K562 (cell line): ENCODE data around the gene TSPAN14. TPM values are rescaled to one million over a fixed set of nuclear protein-coding genes. Genes with fewer than 3 reads are reported as not detected.

ENCODE experiments used
- ATAC-seq: fragments of 200-7000 bp; cut with Tn5 transposase; 3 replicates; pipeline ENCODE4 v1.9.1; 2020; ENCODE audit warnings: moderate library complexity
- BruUV-seq: library from RNA; stranded (reverse); fragments of 400-500 nt; replicated peaks from 2 replicates; lab custom pipeline; 2021; lab: Mats Ljungman, UMichigan
- CTCF ChIA-PET: fragments of 300-600 bp; formaldehyde crosslinking; extraction: SDS; loops from one replicate; lab custom pipeline; 2021; ENCODE audit warnings: low intra/inter-chr PET ratio; lab: Yijun Ruan, JAX
- POLR2A ChIA-PET: fragments of 300-600, 350-650 bp; sonication (Branson Sonifier 250); formaldehyde crosslinking; extraction: SDS; loops from one replicate; lab custom pipeline; 2021; ENCODE audit warnings: antibody characterized with exemption, inconsistent platforms; lab: Yijun Ruan, JAX
- DNase-seq, 4 experiments: peaks; one replicate each; pipeline versions ENCODE4 v3.0.0 to v3.0.0-alpha.2; 2011 to 2018; ENCODE audit warnings: low spot score in 3 of 4, mixed read lengths in 3 of 4; ENCODE audit errors: extremely low read depth in 1 of 4
- FAIRE-seq: peaks from 2 replicates; lab custom pipeline; 2011; peaks lifted over from hg19 to GRCh38; lab: Jason Lieb, UNC
- H2AFZ ChIP-seq: 2 replicates; pipeline ENCODE4 v1.6.0; 2011; ENCODE audit warnings: low read depth, low read length, control low read depth, inconsistent platforms
- H3K27ac ChIP-seq: fragments of 200-600 bp; 3 replicates; pipeline ENCODE4 v1.8.0; 2011; ENCODE audit warnings: low read depth, mild to moderate bottlenecking, control low read depth, inconsistent platforms, low read length, moderate library complexity, mixed read lengths; ENCODE audit errors: extremely low read depth
- H3K27me3 ChIP-seq, 2 experiments: fragments of 300-600 bp in 1 of 2; 2 replicates in 1 of 2; 3 replicates in 1 of 2; pipeline versions ENCODE4 v1.6.0 to v1.8.0; 2011; ENCODE audit warnings: inconsistent platforms in 2 of 2, low read length in 2 of 2, mild to moderate bottlenecking in 1 of 2, mixed read lengths in 1 of 2, moderate library complexity in 1 of 2; ENCODE audit not compliant: control insufficient read depth in 2 of 2, insufficient read depth in 2 of 2
- H3K36me3 ChIP-seq: fragments of 300-600 bp; 3 replicates; pipeline ENCODE4 v1.8.0; 2011; ENCODE audit warnings: mild to moderate bottlenecking, low read length, inconsistent platforms; ENCODE audit not compliant: control insufficient read depth, insufficient read depth
- H3K4me1 ChIP-seq, 2 experiments: fragments of 200-600 bp in 1 of 2; replicated peaks in 1 of 2; 2 replicates in 1 of 2; 3 replicates in 1 of 2; pipeline versions ENCODE4 v1.5.1 to v1.8.0; 2011; ENCODE audit warnings: inconsistent platforms in 2 of 2, low read length in 2 of 2, mild to moderate bottlenecking in 1 of 2, mixed read lengths in 1 of 2, moderate library complexity in 1 of 2; ENCODE audit not compliant: control insufficient read depth in 2 of 2, insufficient read depth in 2 of 2
- H3K4me2 ChIP-seq: 2 replicates; pipeline ENCODE4 v1.6.1; 2011; ENCODE audit warnings: low read length, control low read depth, inconsistent platforms, mixed read lengths; ENCODE audit not compliant: insufficient read depth
- H3K4me3 ChIP-seq: fragments of 200-600 bp; sonication (generic), shearing (Covaris generic); 2 replicates; pipeline ENCODE4 v1.5.1; 2016; ENCODE audit warnings: control low read depth, inconsistent platforms
- H3K79me2 ChIP-seq: fragments of 200-600 bp; 3 replicates; pipeline ENCODE4 v1.8.0; 2011; ENCODE audit warnings: low read length, inconsistent platforms; ENCODE audit not compliant: control insufficient read depth, insufficient read depth
- H3K9ac ChIP-seq, 2 experiments: 2 replicates each; pipeline versions ENCODE4 v1.6.0 to v1.6.1; 2011; ENCODE audit warnings: low read depth in 2 of 2, low read length in 2 of 2, control low read depth in 1 of 2, inconsistent platforms in 1 of 2, mild to moderate bottlenecking in 1 of 2, mixed read lengths in 1 of 2; ENCODE audit not compliant: insufficient read depth in 1 of 2
- H3K9me1 ChIP-seq: one replicate; pipeline ENCODE4 v1.6.0; 2011; ENCODE audit warnings: inconsistent platforms, mild to moderate bottlenecking, low read length, moderate library complexity; ENCODE audit not compliant: control insufficient read depth, insufficient read depth
- H3K9me3 ChIP-seq: replicated peaks from 2 replicates; pipeline ENCODE4 v1.5.1; 2011; ENCODE audit warnings: low read depth, low read length, inconsistent platforms; ENCODE audit not compliant: control insufficient read depth, insufficient read depth
- H4K20me1 ChIP-seq: replicated peaks from 2 replicates; pipeline ENCODE4 v1.6.1; 2011; ENCODE audit warnings: low read length, inconsistent platforms, mixed read lengths; ENCODE audit not compliant: control insufficient read depth, insufficient read depth
- FOXA3 ChIP-seq, 2 experiments: fragments of 450-650 bp in 1 of 2; sonication (generic) in 1 of 2; formaldehyde crosslinking; IDR thresholded peaks in 1 of 2; conservative IDR thresholded peaks in 1 of 2; 2 replicates each; pipeline versions ENCODE4 v1.4.0 to v1.8.0; 2020 to 2022; ENCODE audit warnings: mild to moderate bottlenecking in 2 of 2, missing genetic modification reagents in 1 of 2
- MAX ChIP-seq: sonication (generic); formaldehyde crosslinking; IDR thresholded peaks from 2 replicates; pipeline ENCODE4 v1.9.0; 2022; ENCODE audit warnings: mild to moderate bottlenecking, missing genetic modification reagents
- MTA3 ChIP-seq: fragments of 450-650 bp; formaldehyde crosslinking; IDR thresholded peaks from 2 replicates; pipeline ENCODE4 v1.6.1; 2017; ENCODE audit warnings: mild to moderate bottlenecking, borderline replicate concordance
- PTRF ChIP-seq: fragments of 450-650 bp; IDR thresholded peaks from 2 replicates; pipeline ENCODE4 v1.6.1; 2016; ENCODE audit warnings: mild to moderate bottlenecking, missing genetic modification characterization, missing compliant biosample characterization
- TRIM28 ChIP-seq: fragments of 450-650 bp; IDR thresholded peaks from 2 replicates; pipeline ENCODE4 v1.6.1; 2017
- ZBTB33 ChIP-seq: sonication (generic); formaldehyde crosslinking; IDR thresholded peaks from 2 replicates; pipeline ENCODE4 v1.8.1; 2023; ENCODE audit warnings: mild to moderate bottlenecking, missing genetic modification reagents
- ZNF12 ChIP-seq: sonication (generic); formaldehyde crosslinking; IDR thresholded peaks from 2 replicates; pipeline ENCODE4 v1.4.0; 2020; ENCODE audit warnings: mild to moderate bottlenecking, missing genetic modification reagents
- ZNF23 ChIP-seq: fragments of 250-450 bp; sonication (Bioruptor Pico); IDR thresholded peaks from 2 replicates; pipeline ENCODE4 v1.4.0; 2020; ENCODE audit warnings: mild to moderate bottlenecking
- ZNF644 ChIP-seq: fragments of 200-800 bp; sonication (Bioruptor generic); IDR thresholded peaks from 2 replicates; pipeline ENCODE4 v1.6.1; 2016; ENCODE audit warnings: low read depth, missing genetic modification characterization, missing compliant biosample characterization
- WGBS: fragments of 100-300 bp; shearing (Covaris generic); methylation state at CpG from one replicate; pipeline ENCODE4 v1.1.6; 2016; ENCODE audit warnings: low coverage, mixed read lengths; ENCODE audit not compliant: insufficient coverage; ENCODE audit errors: missing lambda C conversion rate; 5-methylcytosine and 5-hydroxymethylcytosine counted together
- in situ Hi-C: fragments of 300-500 bp; cut with MboI; formaldehyde crosslinking; loops from 4 replicates; pipeline ENCODE4 v1.15.0; 2018; ENCODE audit warnings: inconsistent platforms, mixed read lengths
- intact Hi-C: fragments of 100-400 bp; cut with micrococcal nuclease; formaldehyde crosslinking; loops from 2 replicates; pipeline ENCODE4 v1.14.2; 2022
- polyA plus RNA-seq, 8 experiments: library from polyadenylated mRNA; depleted of rRNA in 4 of 8; stranded (reverse) in 5 of 8; unstranded in 3 of 8; fragments of >200 nt; fragmentation: Nextera tagmentation in 2 of 8; fragmentation: Illumina TruSeq in 1 of 8; extraction: Ambion mirVana in 2 of 8; extraction: Trizol in 1 of 8; gene quantifications; 2 replicates each; pipeline versions ENCODE4 v1.2.1 to v1.2.3, GENCODE V29; 2011 to 2014; ENCODE audit warnings: inconsistent platforms in 1 of 8, missing spikeins in 1 of 8
- total RNA-seq, 7 experiments: library from RNA; depleted of rRNA in 6 of 7; stranded (reverse); fragments of >200 nt in 6 of 7; fragmentation: Illumina TruSeq in 2 of 7; extraction: Trizol in 2 of 7; gene quantifications; 2 replicates each; pipeline versions ENCODE4 v1.2.1 to v1.2.3, GENCODE V29; 2011 to 2021; ENCODE audit warnings: low replicate concordance in 1 of 7
- TF ChIP-seq, protein P1 (sequence below), 2 experiments: IDR thresholded peaks; 2 replicates each; pipeline ENCODE4 v1.6.1; 2012; ENCODE audit warnings: improper control_type of control experiment in 2 of 2, low read depth in 2 of 2, low read length in 2 of 2, borderline replicate concordance in 1 of 2
- TF ChIP-seq, protein P2 (sequence below), 3 experiments: IDR thresholded peaks in 2 of 3; conservative IDR thresholded peaks in 1 of 3; 2 replicates each; pipeline ENCODE4 v1.5.1; 2011 to 2012; ENCODE audit warnings: low read length in 3 of 3, mild to moderate bottlenecking in 3 of 3, control low read depth in 2 of 3, improper control_type of control experiment in 1 of 3, inconsistent platforms in 1 of 3, low read depth in 1 of 3, mixed read lengths in 1 of 3, moderate library complexity in 1 of 3; ENCODE audit not compliant: insufficient read depth in 2 of 3

Gene TSPAN14
- total and polyA plus RNA-seq, 9 of the 15 experiments (the other 6 are each of a cell fraction or from before 2014, with no cell fraction given) = 5.8 to 92.9 (median 23.3) TPM

- BruUV-seq = no TSS peak
- in situ Hi-C loops (no loop called here), intact Hi-C loops (loop anchor here (2.0 kb wide), 2 partner anchors 39 to 47 kb away; no protein-coding TSS in a partner anchor)
- Histone ChIP-seq H3K36me3 (peaks cover 36% of the 10 kb centered on the region), H3K79me2 (peaks cover 84% of the 10 kb centered on the region), H3K9me3 (no peaks in the 10 kb centered on the region), H3K4me1 (peaks cover 69 to 77% of the 10 kb centered on the region in 2 experiments), H2AFZ (no peak overlapping the region), H3K9me1 (peaks cover 6% of the 10 kb centered on the region), H3K4me3 (no peak overlapping the region), H3K27me3 (no peaks in the 10 kb centered on the region), H4K20me1 (peaks cover 30% of the 10 kb centered on the region), H3K4me2 (peak overlapping the region; percentile 56), H3K9ac (peak overlapping the region; percentile 20 to 83; a peak in 3 of 4 replicates), H3K27ac (peak overlapping the region; percentile 72)
- ChIA-PET POLR2A (interaction anchor here (0.8 to 2.0 kb wide), 4 partner anchors 8 to 47 kb away, joined by 3 to 11 read pairs (median 7); no protein-coding TSS in a partner anchor), CTCF (no interaction called here)
- ATAC-seq = no peak
- TF ChIP-seq FOXA3 (CRISPR knock-in tag; conservative IDR thresholded peaks at IDR 0.05 in 1 of 2, IDR thresholded peaks at IDR 0.05 in 1 of 2) (0 out of 4 replicates have a peak, but pooled peaks of 1 of the 2 experiments have one; percentile 23), ZBTB33 (CRISPR knock-in tag) (peak; percentile 99), ZNF23 (CRISPR knock-in tag) (no peak), ZNF12 (peak; percentile 93), TRIM28 (no peak), MAX (0 out of 2 replicates have a peak, but pooled peaks have one; percentile 11), MTA3 (0 out of 2 replicates have a peak, but pooled peaks have one; percentile 27), ZNF644 (tag) (no peak), PTRF (tag) (no peak)
- TF ChIP-seq, protein P1, sequence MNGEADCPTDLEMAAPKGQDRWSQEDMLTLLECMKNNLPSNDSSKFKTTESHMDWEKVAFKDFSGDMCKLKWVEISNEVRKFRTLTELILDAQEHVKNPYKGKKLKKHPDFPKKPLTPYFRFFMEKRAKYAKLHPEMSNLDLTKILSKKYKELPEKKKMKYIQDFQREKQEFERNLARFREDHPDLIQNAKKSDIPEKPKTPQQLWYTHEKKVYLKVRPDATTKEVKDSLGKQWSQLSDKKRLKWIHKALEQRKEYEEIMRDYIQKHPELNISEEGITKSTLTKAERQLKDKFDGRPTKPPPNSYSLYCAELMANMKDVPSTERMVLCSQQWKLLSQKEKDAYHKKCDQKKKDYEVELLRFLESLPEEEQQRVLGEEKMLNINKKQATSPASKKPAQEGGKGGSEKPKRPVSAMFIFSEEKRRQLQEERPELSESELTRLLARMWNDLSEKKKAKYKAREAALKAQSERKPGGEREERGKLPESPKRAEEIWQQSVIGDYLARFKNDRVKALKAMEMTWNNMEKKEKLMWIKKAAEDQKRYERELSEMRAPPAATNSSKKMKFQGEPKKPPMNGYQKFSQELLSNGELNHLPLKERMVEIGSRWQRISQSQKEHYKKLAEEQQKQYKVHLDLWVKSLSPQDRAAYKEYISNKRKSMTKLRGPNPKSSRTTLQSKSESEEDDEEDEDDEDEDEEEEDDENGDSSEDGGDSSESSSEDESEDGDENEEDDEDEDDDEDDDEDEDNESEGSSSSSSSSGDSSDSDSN (IDR thresholded peaks at IDR 0.05; ENCODE audit: borderline replicate concordance in 1 of 2, low read depth in 2 of 2, low read length in 2 of 2) = 0 out of 4 replicates have a peak, but pooled peaks of 1 of the 2 experiments have one; percentile 32
- TF ChIP-seq, protein P2, sequence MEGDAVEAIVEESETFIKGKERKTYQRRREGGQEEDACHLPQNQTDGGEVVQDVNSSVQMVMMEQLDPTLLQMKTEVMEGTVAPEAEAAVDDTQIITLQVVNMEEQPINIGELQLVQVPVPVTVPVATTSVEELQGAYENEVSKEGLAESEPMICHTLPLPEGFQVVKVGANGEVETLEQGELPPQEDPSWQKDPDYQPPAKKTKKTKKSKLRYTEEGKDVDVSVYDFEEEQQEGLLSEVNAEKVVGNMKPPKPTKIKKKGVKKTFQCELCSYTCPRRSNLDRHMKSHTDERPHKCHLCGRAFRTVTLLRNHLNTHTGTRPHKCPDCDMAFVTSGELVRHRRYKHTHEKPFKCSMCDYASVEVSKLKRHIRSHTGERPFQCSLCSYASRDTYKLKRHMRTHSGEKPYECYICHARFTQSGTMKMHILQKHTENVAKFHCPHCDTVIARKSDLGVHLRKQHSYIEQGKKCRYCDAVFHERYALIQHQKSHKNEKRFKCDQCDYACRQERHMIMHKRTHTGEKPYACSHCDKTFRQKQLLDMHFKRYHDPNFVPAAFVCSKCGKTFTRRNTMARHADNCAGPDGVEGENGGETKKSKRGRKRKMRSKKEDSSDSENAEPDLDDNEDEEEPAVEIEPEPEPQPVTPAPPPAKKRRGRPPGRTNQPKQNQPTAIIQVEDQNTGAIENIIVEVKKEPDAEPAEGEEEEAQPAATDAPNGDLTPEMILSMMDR (IDR thresholded peaks at IDR 0.05 in 2 of 3, conservative IDR thresholded peaks at IDR 0.05 in 1 of 3; ENCODE audit: insufficient read depth in 2 of 3, low read depth in 1 of 3, low read length in 3 of 3) = peak in 2 of 3 experiments; percentile 27 to 35; a peak in 3 of 6 replicates
- peak; percentile 71 for FAIRE-seq
- peak in 1 of 4 experiments; percentile 51 for DNase-seq
- 70% methylated on average over 8 of the region's 8 CpGs for WGBS
Measured at GRCh38 chr10:80457554-80458262, 3.6 kb downstream of the TSPAN14 start.
